ENCODE data around the gene TRMT1. TPM values are rescaled to one million over a fixed set of nuclear protein-coding genes. Genes with fewer than 3 reads are reported as not detected.
A peak's percentile ranks its signal among the peaks of the same experiment; 100 is the strongest.

TRMT1 gene
- total RNA-seq, 1 experiment from 2014 or later: 106 TPM

GRCh38 chr19:13162724-13163608, 46.4 kb upstream of the TRMT1 start:
- Mint-ChIP-seq H3K36me3 (no peaks in the 10 kb centered on the region), H3K27ac (peak overlapping the region; percentile 99), H3K9me3 (no peaks in the 10 kb centered on the region), H3K4me1 (peaks cover 57% of the 10 kb centered on the region), H3K27me3 (ENCODE audit: low read depth) (no peaks in the 10 kb centered on the region), H3K4me3 (peak overlapping the region; percentile 72)
- ATAC-seq (peak; percentile 55), DNase-seq (ENCODE audit: low spot score) (peak; percentile 96)
- CTCF ChIA-PET: interaction anchor here (0.9 to 3.5 kb wide), 6 partner anchors 8 to 102 kb away, joined by 3 to 42 read pairs (median 6); no protein-coding TSS in a partner anchor
- POLR2A ChIA-PET: interaction anchor here (0.5 to 8.6 kb wide), 6 partner anchors 9 to 45 kb away, joined by 3 to 167 read pairs (median 9); partner anchors contain the start of genes IER2, NACC1 and STX10
- TF ChIP-seq, protein P1, sequence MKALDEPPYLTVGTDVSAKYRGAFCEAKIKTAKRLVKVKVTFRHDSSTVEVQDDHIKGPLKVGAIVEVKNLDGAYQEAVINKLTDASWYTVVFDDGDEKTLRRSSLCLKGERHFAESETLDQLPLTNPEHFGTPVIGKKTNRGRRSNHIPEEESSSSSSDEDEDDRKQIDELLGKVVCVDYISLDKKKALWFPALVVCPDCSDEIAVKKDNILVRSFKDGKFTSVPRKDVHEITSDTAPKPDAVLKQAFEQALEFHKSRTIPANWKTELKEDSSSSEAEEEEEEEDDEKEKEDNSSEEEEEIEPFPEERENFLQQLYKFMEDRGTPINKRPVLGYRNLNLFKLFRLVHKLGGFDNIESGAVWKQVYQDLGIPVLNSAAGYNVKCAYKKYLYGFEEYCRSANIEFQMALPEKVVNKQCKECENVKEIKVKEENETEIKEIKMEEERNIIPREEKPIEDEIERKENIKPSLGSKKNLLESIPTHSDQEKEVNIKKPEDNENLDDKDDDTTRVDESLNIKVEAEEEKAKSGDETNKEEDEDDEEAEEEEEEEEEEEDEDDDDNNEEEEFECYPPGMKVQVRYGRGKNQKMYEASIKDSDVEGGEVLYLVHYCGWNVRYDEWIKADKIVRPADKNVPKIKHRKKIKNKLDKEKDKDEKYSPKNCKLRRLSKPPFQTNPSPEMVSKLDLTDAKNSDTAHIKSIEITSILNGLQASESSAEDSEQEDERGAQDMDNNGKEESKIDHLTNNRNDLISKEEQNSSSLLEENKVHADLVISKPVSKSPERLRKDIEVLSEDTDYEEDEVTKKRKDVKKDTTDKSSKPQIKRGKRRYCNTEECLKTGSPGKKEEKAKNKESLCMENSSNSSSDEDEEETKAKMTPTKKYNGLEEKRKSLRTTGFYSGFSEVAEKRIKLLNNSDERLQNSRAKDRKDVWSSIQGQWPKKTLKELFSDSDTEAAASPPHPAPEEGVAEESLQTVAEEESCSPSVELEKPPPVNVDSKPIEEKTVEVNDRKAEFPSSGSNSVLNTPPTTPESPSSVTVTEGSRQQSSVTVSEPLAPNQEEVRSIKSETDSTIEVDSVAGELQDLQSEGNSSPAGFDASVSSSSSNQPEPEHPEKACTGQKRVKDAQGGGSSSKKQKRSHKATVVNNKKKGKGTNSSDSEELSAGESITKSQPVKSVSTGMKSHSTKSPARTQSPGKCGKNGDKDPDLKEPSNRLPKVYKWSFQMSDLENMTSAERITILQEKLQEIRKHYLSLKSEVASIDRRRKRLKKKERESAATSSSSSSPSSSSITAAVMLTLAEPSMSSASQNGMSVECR (CRISPR knock-in tag; IDR thresholded peaks at IDR 0.05; ENCODE audit: borderline replicate concordance): peak; percentile 86
- TF ChIP-seq JAZF1 (CRISPR knock-in tag; IDR thresholded peaks at IDR 0.05): no peak
- TF ChIP-seq, protein P2, sequence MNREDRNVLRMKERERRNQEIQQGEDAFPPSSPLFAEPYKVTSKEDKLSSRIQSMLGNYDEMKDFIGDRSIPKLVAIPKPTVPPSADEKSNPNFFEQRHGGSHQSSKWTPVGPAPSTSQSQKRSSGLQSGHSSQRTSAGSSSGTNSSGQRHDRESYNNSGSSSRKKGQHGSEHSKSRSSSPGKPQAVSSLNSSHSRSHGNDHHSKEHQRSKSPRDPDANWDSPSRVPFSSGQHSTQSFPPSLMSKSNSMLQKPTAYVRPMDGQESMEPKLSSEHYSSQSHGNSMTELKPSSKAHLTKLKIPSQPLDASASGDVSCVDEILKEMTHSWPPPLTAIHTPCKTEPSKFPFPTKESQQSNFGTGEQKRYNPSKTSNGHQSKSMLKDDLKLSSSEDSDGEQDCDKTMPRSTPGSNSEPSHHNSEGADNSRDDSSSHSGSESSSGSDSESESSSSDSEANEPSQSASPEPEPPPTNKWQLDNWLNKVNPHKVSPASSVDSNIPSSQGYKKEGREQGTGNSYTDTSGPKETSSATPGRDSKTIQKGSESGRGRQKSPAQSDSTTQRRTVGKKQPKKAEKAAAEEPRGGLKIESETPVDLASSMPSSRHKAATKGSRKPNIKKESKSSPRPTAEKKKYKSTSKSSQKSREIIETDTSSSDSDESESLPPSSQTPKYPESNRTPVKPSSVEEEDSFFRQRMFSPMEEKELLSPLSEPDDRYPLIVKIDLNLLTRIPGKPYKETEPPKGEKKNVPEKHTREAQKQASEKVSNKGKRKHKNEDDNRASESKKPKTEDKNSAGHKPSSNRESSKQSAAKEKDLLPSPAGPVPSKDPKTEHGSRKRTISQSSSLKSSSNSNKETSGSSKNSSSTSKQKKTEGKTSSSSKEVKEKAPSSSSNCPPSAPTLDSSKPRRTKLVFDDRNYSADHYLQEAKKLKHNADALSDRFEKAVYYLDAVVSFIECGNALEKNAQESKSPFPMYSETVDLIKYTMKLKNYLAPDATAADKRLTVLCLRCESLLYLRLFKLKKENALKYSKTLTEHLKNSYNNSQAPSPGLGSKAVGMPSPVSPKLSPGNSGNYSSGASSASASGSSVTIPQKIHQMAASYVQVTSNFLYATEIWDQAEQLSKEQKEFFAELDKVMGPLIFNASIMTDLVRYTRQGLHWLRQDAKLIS (CRISPR knock-in tag; IDR thresholded peaks at IDR 0.05; ENCODE audit: borderline replicate concordance): 0 out of 2 replicates have a peak, but pooled peaks have one; percentile 13
- TF ChIP-seq PRDM15 (CRISPR knock-in tag; IDR thresholded peaks at IDR 0.05): peak; percentile 70
- TF ChIP-seq CREM (CRISPR knock-in tag; IDR thresholded peaks at IDR 0.05): no peak
- 0 out of 2 replicates have a peak, but pooled peaks have one; percentile 84 for TF ChIP-seq ZBTB43 (CRISPR knock-in tag; IDR thresholded peaks at IDR 0.05)
- TF ChIP-seq FOXK1 (CRISPR knock-in tag; IDR thresholded peaks at IDR 0.05): peak; percentile 61; the same call in 1 of the 2 replicates
- TF ChIP-seq GABPB1 (CRISPR knock-in tag; IDR thresholded peaks at IDR 0.05): peak; percentile 63
- TF ChIP-seq RORB (CRISPR knock-in tag; IDR thresholded peaks at IDR 0.05): no peak
- TF ChIP-seq ZNF232 (CRISPR knock-in tag; IDR thresholded peaks at IDR 0.05): no peak; the same call in 1 of the 2 replicates
- TF ChIP-seq PRRX2 (CRISPR knock-in tag; IDR thresholded peaks at IDR 0.05): no peak
- TF ChIP-seq RELA (CRISPR knock-in tag; IDR thresholded peaks at IDR 0.05; ENCODE audit: borderline replicate concordance): no peak
- TF ChIP-seq IRF2 (CRISPR knock-in tag; IDR thresholded peaks at IDR 0.05; ENCODE audit: borderline replicate concordance, low read depth): no peak
- TF ChIP-seq, protein P3, sequence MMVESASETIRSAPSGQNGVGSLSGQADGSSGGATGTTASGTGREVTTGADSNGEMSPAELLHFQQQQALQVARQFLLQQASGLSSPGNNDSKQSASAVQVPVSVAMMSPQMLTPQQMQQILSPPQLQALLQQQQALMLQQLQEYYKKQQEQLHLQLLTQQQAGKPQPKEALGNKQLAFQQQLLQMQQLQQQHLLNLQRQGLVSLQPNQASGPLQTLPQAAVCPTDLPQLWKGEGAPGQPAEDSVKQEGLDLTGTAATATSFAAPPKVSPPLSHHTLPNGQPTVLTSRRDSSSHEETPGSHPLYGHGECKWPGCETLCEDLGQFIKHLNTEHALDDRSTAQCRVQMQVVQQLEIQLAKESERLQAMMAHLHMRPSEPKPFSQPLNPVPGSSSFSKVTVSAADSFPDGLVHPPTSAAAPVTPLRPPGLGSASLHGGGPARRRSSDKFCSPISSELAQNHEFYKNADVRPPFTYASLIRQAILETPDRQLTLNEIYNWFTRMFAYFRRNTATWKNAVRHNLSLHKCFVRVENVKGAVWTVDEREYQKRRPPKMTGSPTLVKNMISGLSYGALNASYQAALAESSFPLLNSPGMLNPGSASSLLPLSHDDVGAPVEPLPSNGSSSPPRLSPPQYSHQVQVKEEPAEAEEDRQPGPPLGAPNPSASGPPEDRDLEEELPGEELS (CRISPR knock-in tag; IDR thresholded peaks at IDR 0.05): peak; percentile 72
- TF ChIP-seq ELF4 (CRISPR knock-in tag; IDR thresholded peaks at IDR 0.05; ENCODE audit: low read depth): peak; percentile 31; the same call in 1 of the 2 replicates
- no peak for TF ChIP-seq TCF7 (CRISPR knock-in tag; IDR thresholded peaks at IDR 0.05; ENCODE audit: low read depth)
- TF ChIP-seq NR3C1 (CRISPR knock-in tag; conservative IDR thresholded peaks at IDR 0.05; ENCODE audit: low read depth): no peak
- TF ChIP-seq ZNF219 (CRISPR knock-in tag; IDR thresholded peaks at IDR 0.05; ENCODE audit: borderline replicate concordance): no peak
- no peak for TF ChIP-seq ZNF416 (CRISPR knock-in tag; IDR thresholded peaks at IDR 0.05)
- 0 out of 2 replicates have a peak, but pooled peaks have one; percentile 42 for TF ChIP-seq IRF1 (CRISPR knock-in tag; IDR thresholded peaks at IDR 0.05)

All from WTC11 (cell line).